Right lobe of liver (tissue), 6 donors: ENCODE results near the gene KDM1A. TPM values are rescaled to one million over a fixed set of nuclear protein-coding genes. Genes with fewer than 3 reads are reported as not detected.
A peak's percentile ranks its signal among the peaks of the same experiment; 100 is the strongest.

Source experiments
- ATAC-seq, 4 donors: fragments of 200-7000 bp; cut with Tn5 transposase; one replicate each; pipeline ENCODE4 v1.9.1; 2020; ENCODE audit warnings: mild to moderate bottlenecking in 4 of 4, moderate library complexity in 4 of 4
- DNase-seq, 3 donors: peaks; one replicate each; pipeline ENCODE4 v3.0.0-alpha.2; 2020
- H3K27ac ChIP-seq, 3 donors: fragments of 200-600 bp; one replicate each; pipeline ENCODE4 v1.8.0; 2022
- H3K27me3 ChIP-seq, 2 donors: fragments of 200-600 bp; one replicate each; pipeline ENCODE4 v1.8.0; 2022
- H3K36me3 ChIP-seq, 4 donors: fragments of 200-600 bp; sonication (generic) in 1 of 4; one replicate each; pipeline versions ENCODE4 v1.5.1 to v1.8.0; 2017 to 2022; ENCODE audit warnings: control low read depth in 1 of 4
- H3K4me1 ChIP-seq, 4 donors: fragments of 200-600 bp; sonication (generic) in 1 of 4; one replicate each; pipeline versions ENCODE4 v1.5.1 to v1.8.0; 2017 to 2022; ENCODE audit warnings: control low read depth in 1 of 4
- H3K4me3 ChIP-seq, 3 donors: fragments of 200-600 bp; one replicate each; pipeline ENCODE4 v1.8.0; 2022
- H3K9me3 ChIP-seq, 4 donors: fragments of 200-600 bp; sonication (generic) in 1 of 4; one replicate each; pipeline versions ENCODE4 v1.5.1 to v1.8.0; 2017 to 2022; ENCODE audit warnings: control low read depth in 1 of 4
- POLR2A ChIP-seq: fragments of 450-650 bp; IDR thresholded peaks from one replicate; pipeline ENCODE4 v1.6.1; 2017; ENCODE audit warnings: antibody characterized with exemption, mild to moderate bottlenecking
- WGBS: methylation state at CpG from one replicate; pipeline ENCODE4 v1.1.6; 2018; ENCODE audit warnings: low coverage, low lambda C conversion rate; ENCODE audit not compliant: insufficient coverage; ENCODE audit errors: missing lambda C conversion rate; 5-methylcytosine and 5-hydroxymethylcytosine counted together
- intact Hi-C, 2 donors: fragments of 100-400 bp; cut with DNase I; formaldehyde crosslinking; loops; one replicate each; pipeline versions ENCODE4 v1.11.2 to v1.14.1; 2022
- total RNA-seq, 6 experiments: library from RNA; depleted of rRNA in 2 of 6; stranded (reverse); fragments of >200 nt in 2 of 6; fragmentation: NEBNext Ultra II Directional in 3 of 6; extraction: Animal tissue kit (Norgen Biotek cat#: 25700) in 3 of 6; gene quantifications; one replicate each; pipeline versions ENCODE4 v1.1.0 to v1.2.4, GENCODE V29; 2016 to 2023
- TF ChIP-seq, protein P1 (sequence below), 4 donors: fragments of 200-600 bp in 3 of 4; fragments of 450-650 bp in 1 of 4; IDR thresholded peaks; one replicate each; pipeline versions ENCODE4 v1.5.1 to v1.8.0; 2016 to 2022; ENCODE audit warnings: antibody characterized with exemption in 4 of 4, mild to moderate bottlenecking in 2 of 4
- donor health status: DM: no; HTN: yes; CAD: no.
- donor health status: DM: no; HTN: no; CAD: no.
- donor health status: DM: no; HTN: no; CAD: no.
- donor health status: DM: no; HTN: yes; CAD: no.
- donor health status: DM: no; HTN: yes; CAD: no.

The KDM1A gene
- total RNA-seq, 6 experiments from 2014 or later = 15.3 to 22.2 (median 18.6) TPM

DNA sequence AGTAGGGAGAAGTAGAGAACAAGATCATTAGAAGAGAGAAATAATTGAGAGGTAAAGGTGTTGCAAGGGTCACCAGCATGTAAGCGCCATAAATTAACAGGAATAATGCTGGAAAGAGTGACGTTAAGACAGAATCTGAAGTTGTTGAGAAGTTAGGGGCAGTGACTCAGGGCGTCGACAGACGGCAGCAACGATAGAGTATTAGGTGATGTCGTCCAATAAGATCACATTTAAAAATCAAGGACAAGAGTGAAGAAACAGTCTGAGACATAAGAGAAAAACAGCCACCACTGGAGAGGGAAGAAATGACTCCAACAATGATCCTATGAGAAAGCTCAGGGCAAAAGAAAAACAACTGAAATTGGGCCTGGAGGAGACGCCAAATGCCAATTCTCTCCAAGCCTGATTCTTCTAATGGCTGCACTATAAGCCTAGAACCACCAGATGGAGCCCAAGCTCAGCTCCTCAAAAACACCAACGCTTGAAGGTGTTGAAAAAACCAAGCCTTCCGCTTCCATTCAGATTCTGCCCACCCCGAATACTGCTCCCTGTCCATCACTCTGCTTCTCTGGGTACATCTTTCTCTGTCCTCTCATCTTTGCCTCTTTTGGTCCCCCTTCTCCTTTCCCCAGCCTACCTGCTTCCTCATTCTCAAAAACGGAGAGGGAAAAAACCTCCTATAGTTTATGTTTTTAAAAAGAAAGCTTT is 79.3 kb downstream of the KDM1A start:
- Histone ChIP-seq H3K9me3 (no peaks in the 10 kb centered on the region), H3K4me1 (peaks cover 0 to 24% (median 8%) of the 10 kb centered on the region in 4 donors), H3K27ac (no peak overlapping the region), H3K36me3 (peaks cover 0 to 2% (median 0%) of the 10 kb centered on the region in 4 donors), H3K27me3 (no peaks in the 10 kb centered on the region), H3K4me3 (no peak overlapping the region)
- peak in 1 of 3 donors; percentile 64 for DNase-seq
- TF ChIP-seq, protein P1, sequence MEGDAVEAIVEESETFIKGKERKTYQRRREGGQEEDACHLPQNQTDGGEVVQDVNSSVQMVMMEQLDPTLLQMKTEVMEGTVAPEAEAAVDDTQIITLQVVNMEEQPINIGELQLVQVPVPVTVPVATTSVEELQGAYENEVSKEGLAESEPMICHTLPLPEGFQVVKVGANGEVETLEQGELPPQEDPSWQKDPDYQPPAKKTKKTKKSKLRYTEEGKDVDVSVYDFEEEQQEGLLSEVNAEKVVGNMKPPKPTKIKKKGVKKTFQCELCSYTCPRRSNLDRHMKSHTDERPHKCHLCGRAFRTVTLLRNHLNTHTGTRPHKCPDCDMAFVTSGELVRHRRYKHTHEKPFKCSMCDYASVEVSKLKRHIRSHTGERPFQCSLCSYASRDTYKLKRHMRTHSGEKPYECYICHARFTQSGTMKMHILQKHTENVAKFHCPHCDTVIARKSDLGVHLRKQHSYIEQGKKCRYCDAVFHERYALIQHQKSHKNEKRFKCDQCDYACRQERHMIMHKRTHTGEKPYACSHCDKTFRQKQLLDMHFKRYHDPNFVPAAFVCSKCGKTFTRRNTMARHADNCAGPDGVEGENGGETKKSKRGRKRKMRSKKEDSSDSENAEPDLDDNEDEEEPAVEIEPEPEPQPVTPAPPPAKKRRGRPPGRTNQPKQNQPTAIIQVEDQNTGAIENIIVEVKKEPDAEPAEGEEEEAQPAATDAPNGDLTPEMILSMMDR (IDR thresholded peaks at IDR 0.05) = peak; percentile 83 to 95 (median 92)
- TF ChIP-seq POLR2A = no peak
- intact Hi-C loops = loop anchor here (2.0 to 5.0 kb wide), 2 partner anchors 86 to 89 kb away; no protein-coding TSS in a partner anchor
- 39% methylated on average over 12 of the region's 12 CpGs for WGBS
- ATAC-seq = peak; percentile 81 to 91 (median 88)

DNA sequence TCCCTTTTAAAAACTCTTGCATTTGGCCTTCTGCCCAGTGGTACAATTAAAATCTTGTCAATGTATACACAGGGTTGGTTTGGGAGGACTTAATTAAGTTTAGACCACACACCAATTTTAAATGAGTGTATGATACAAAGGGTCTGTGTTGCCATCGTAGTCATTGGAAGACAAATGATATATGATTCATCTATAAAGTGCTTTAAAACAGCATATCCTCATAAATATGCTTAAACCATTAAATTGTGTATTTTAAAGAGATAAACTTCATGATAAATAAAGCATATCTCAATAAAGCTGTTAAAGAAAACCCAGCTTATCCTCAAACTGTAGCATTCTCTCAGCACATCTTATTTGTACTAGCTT is 79.9 kb downstream of the KDM1A start:
- 93% methylated on average over 1 of the region's 1 CpG for WGBS
- Histone ChIP-seq H3K27ac (no peak overlapping the region), H3K36me3 (no peaks in the 10 kb centered on the region), H3K9me3 (no peaks in the 10 kb centered on the region), H3K4me1 (peaks cover 0 to 24% (median 8%) of the 10 kb centered on the region in 4 donors), H3K4me3 (no peak overlapping the region), H3K27me3 (no peaks in the 10 kb centered on the region)
- ATAC-seq = no peak
- intact Hi-C loops = loop anchor here (2.0 to 5.0 kb wide), 2 partner anchors 86 to 88 kb away; no protein-coding TSS in a partner anchor
- no peak for TF ChIP-seq POLR2A
- TF ChIP-seq, protein P1 (IDR thresholded peaks at IDR 0.05) = no peak
- no peak for DNase-seq

DNA sequence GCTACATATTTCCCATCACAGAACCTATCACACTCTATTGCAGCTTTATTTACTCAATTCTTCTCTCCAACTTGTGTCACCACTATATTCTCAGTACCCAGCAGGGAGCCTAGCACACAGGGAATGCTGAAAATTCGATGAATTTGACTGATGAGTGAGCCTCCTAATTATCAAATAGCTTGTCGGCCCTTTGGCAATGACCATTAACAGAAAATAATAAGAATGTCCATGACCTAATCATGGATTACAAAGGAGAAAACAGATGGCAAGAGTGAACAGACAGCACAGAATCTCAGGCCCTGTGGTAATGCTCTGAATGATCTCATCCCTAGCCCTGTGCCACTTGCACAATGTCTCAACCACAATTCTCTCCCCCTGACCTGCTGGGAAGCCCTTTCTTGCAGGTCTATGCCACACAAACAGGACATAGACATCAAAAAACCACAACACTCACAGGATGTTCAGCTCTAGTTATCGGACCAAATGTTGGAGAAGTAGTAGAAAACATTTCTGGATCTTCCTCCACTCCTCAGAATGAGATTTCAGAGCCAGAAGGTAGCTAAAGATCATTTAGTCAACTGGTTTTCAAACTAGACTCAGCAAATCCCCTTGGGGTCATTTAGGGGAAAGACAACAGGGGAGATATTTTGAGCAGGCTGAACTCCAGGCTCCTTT is 80.9 kb downstream of the KDM1A start:
- H3K36me3 ChIP-seq = no peaks in the 10 kb centered on the region
- DNase-seq = no peak
- H3K27me3 ChIP-seq = no peaks in the 10 kb centered on the region
- H3K4me1 ChIP-seq = peaks cover 0 to 24% (median 8%) of the 10 kb centered on the region in 4 donors
- peak overlapping the region in 1 of 3 donors; percentile 11 for H3K27ac ChIP-seq
- peak in 2 of 4 donors; percentile 40 to 66 for ATAC-seq
- TF ChIP-seq POLR2A = no peak
- TF ChIP-seq, protein P1 (IDR thresholded peaks at IDR 0.05) = no peak
- 51% methylated on average over 3 of the region's 3 CpGs for WGBS
- no peaks in the 10 kb centered on the region for H3K9me3 ChIP-seq
- intact Hi-C loops = no loop called here
- H3K4me3 ChIP-seq = no peak overlapping the region

DNA sequence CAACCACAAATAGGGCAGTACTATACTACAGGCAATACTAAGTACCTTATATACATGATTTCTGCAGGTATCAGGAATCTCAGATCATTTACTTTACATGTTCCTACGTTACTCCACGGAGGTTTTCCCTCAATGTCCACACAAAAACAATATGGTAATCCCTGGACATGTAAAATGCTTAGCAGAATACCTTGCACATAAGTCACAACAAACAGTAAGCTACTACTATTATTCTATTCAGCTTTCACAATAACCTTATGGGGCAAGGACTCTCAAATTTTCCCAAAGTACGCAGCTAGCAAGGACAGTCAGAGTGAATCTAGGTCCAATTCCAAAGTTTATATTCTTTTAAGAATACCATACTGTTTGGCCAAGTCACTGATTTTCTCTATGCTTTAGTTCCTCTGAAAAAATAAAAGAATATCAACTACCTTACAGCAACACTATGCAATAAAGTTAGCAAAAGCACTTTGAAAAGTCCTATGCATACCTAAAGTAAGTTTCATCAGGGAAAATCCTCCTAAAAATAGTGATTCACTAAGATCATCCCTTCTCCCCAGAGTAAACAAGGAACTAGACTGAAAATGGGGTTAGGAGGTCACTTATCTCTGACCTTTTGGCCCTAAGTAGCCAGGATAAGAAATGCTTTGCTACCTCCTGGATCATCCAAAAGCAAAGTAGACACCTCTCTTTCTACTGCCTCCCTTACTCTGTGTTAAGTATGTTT is 82.0 kb downstream of the KDM1A start:
- WGBS = 83% methylated on average over 3 of the region's 3 CpGs
- H3K9me3 ChIP-seq = no peaks in the 10 kb centered on the region
- no peak overlapping the region for H3K4me3 ChIP-seq
- ATAC-seq (peak in 1 of 4 donors; percentile 41), DNase-seq (no peak)
- H3K27ac ChIP-seq = no peak overlapping the region
- H3K27me3 ChIP-seq = no peaks in the 10 kb centered on the region
- intact Hi-C loops = no loop called here
- no peak for TF ChIP-seq POLR2A
- TF ChIP-seq, protein P1 (IDR thresholded peaks at IDR 0.05) = no peak
- H3K36me3 ChIP-seq = no peaks in the 10 kb centered on the region
- H3K4me1 ChIP-seq = peaks cover 0 to 24% (median 8%) of the 10 kb centered on the region in 4 donors
